Right kidney (tissue), 9 donors: ENCODE results near the gene MYLK4.

Experiments used
- DNase-seq: peaks from one replicate; pipeline ENCODE4 v3.0.0-alpha.2; 2016
- long read RNA-seq, 8 donors: transcript quantifications; one replicate each; lab custom pipeline, GENCODE V29; 2026

The MYLK4 gene
- long read RNA-seq, donor 1, result 0 reads
- long read RNA-seq, donor 2, result 0 reads
- long read RNA-seq, donor 3, partial matches to known transcripts, result 54 of 54 reads
- long read RNA-seq, donor 3, other reads (novel, unspliced or antisense), result 0 of 54 reads
- long read RNA-seq, donor 4, result 0 reads
- long read RNA-seq, donor 5, result 0 reads
- long read RNA-seq, donor 6, result 0 reads
- long read RNA-seq, donor 7, result 0 reads
- long read RNA-seq, donor 8, result 0 reads

GRCh38 chr6:2750832-2751231 lies at the start of gene MYLK4:
MYLK4 (minus strand) TSS chr6:2750922; CDS start chr6:2749294, 1,628 bp downstream.
- DNase-seq, result no peak

GRCh38 chr6:2799936-2800527 lies 49.3 kb upstream of the MYLK4 start:
- no peak for DNase-seq

- DNase-seq, result no peak
These were observed 47.9 kb upstream of the MYLK4 start for GRCh38 chr6:2798586-2799134.

- DNase-seq, result peak; percentile 21
These were observed 46.9 kb upstream of the MYLK4 start for GRCh38 chr6:2797564-2798031.

GRCh38 chr6:2796861-2797260 lies 46.1 kb upstream of the MYLK4 start:
- no peak for DNase-seq

GRCh38 chr6:2795956-2796355 lies 45.2 kb upstream of the MYLK4 start:
- DNase-seq, result no peak

GRCh38 chr6:2795162-2795561 lies 44.4 kb upstream of the MYLK4 start:
- DNase-seq, result no peak

- no peak for DNase-seq
These were observed 43.5 kb upstream of the MYLK4 start for GRCh38 chr6:2794171-2794730.

GRCh38 chr6:2793534-2794151 lies 42.9 kb upstream of the MYLK4 start:
- DNase-seq, result no peak

- no peak for DNase-seq
These were observed 41.8 kb upstream of the MYLK4 start for GRCh38 chr6:2792330-2793110.

GRCh38 chr6:2791450-2791974 lies 40.8 kb upstream of the MYLK4 start:
- no peak for DNase-seq

- DNase-seq, result peak; percentile 29
These were observed 40.1 kb upstream of the MYLK4 start for GRCh38 chr6:2790588-2791449.

GRCh38 chr6:2786269-2786668 lies 35.5 kb upstream of the MYLK4 start:
- no peak for DNase-seq

GRCh38 chr6:2784930-2785329 lies 34.2 kb upstream of the MYLK4 start:
- no peak for DNase-seq

- DNase-seq, result no peak
These were observed 33.3 kb upstream of the MYLK4 start for GRCh38 chr6:2784061-2784460.

- no peak for DNase-seq
These were observed 32.7 kb upstream of the MYLK4 start for GRCh38 chr6:2783188-2783963.

GRCh38 chr6:2782825-2783187 lies 32.1 kb upstream of the MYLK4 start:
- no peak for DNase-seq

- no peak for DNase-seq
These were observed 31.6 kb upstream of the MYLK4 start for GRCh38 chr6:2782356-2782708.

GRCh38 chr6:2781685-2782355 lies 31.1 kb upstream of the MYLK4 start:
- no peak for DNase-seq
